ENCODE data around the gene GPC6.
"Not testable (repeated sequence)": the region's sequence is repeated elsewhere in the genome, so short reads cannot be mapped to it uniquely, and the experiment has no call there.

GPC6 gene

DNA sequence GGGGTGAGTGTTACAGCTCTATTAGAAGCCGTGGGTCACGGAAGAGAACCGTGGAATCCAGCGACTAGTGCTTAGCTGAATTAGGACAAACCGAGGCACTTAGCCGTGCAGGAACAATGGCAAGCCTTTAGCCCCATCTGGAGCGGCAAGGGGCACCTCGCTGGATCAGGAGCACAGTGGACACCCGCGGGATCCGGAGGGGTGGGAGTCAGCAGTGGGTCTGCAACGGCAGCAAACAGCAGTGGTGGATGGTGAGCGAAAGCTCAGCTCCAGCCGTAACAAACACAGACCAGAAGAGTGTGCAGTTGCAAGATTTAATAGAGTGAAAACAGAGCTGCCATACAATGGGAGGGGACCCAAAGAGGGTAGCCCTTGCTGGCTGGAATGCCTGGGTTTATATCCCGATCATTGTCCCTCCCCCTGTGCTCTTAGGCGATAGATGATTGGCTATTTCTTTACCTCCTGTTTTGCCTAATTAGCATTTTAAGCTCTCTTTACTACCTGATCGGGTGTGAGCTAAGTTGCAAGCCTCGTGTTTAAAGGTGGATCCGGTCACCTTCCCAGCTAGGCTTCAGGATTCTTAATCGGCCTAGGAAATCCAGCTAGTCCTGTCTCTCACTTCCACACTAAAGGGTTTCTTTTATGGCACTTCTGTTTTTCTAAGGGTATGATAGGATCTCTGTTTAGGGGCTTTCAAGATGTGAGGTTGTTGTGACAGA lies 1076.4 kb downstream of the GPC6 start:
- not testable (repeated sequence) for DNase-seq (ENCODE audit: low spot score)

DNA sequence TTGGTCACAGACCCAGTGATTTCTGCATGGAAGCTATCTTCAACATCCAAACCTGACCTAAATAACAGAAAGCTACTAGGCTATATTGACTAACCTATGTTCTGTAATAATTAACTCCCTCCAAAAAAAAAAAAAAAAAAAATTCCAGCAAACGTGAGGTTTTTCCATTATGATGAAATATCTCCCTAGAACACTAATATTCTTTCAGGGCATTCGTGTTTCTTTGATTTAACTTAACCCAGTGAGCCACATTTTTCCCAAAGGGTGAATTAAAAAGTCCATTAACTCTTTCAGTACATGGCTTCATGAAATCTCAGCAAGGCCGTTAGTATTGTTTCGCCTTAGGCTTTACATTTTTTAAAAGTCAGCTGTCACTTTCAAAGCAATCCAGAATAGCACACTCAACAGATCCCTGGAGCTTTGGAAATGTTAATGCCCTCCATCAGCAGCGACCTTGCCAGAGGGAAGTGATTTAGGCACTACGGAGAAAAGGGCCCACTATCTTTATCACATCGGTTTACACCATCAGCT lies 1077.1 kb downstream of the GPC6 start:
- DNase-seq (ENCODE audit: low spot score) = no peak

GRCh38 chr13:94305033-94305432 lies 1078.4 kb downstream of the GPC6 start:
- no peak for DNase-seq (ENCODE audit: low spot score)

- no peak for DNase-seq (ENCODE audit: low spot score)
Observed at GRCh38 chr13:94305463-94305862, 1078.9 kb downstream of the GPC6 start.

DNA sequence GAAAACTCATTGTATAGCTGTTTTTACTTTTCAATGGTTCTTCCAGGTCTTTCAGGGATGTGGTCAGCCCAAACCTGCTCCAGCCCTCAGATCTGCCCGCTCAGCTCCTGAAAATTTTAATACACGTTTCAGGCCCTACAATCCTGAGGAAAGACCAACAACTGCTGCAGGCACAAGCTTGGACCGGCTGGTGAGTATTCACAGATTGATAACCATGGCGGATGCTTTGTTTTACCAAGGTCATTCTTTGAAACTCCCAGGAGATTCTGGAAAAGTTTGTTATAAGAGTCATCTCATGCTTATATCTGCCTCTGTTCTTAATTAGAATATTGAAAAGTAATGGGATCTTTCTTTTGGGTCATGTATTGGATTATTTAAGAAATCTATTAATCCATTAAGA lies 1079.3 kb downstream of the GPC6 start:
- no peak for DNase-seq (ENCODE audit: low spot score)

GRCh38 chr13:94308832-94309231 lies 1082.2 kb downstream of the GPC6 start:
- DNase-seq (ENCODE audit: low spot score) = no peak

- DNase-seq (ENCODE audit: low spot score) = no peak
Observed at GRCh38 chr13:94309576-94309975, 1083.0 kb downstream of the GPC6 start.

GRCh38 chr13:94309997-94310855 lies 1083.6 kb downstream of the GPC6 start:
- DNase-seq (ENCODE audit: low spot score) = no peak

DNA sequence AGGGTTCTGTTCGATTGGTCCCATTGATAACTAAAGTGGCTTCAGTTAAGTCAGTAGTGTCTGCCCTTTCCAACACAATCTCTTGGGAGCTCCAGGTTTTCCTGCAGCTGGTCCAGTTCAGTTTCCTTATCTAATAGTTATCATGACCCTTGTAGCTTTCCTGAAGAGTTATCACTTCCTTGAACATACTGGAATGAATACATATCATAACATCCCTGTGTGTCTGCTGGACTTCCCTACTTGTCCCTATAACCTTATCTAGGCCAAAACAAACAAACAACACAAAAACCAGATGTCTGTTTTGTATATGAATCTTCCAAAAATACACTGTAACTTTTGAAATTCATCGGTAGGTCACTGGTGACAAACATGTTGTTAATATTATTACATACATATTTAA lies 1085.3 kb downstream of the GPC6 start:
- DNase-seq (ENCODE audit: low spot score) = no peak

DNA sequence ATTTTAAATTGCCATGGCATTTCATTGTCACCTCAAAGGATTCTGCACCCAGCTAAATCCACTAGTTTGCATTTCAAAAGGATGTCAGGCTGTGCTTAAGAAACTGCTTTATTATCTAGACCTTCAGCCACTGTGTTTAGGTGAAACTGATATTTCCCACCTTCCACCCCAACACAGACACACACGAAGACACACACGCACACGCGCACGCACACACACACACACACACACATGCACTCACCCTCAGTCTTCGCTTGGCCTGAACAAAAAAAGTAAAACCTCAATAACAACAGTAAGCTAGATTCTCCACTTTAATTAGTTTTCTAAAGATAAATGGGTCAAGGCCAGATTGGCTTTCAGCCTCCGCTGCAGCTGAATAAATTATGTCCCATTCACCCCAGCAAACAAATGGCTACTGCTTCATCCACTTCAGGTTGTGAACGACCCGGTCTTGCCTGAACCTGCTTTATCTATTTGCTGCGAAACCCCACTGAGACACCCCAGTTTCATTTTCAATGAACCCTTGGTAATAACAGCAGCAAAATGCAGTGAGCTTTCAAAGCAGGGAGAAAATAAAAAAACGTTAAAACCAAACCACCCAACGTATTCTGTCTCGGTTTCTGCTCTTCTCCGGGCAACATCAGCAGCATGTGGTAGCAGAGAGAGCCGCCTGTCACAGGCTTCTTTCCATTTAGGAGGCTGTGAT lies 1086.1 kb downstream of the GPC6 start:
- DNase-seq (ENCODE audit: low spot score) = no peak

- no peak for DNase-seq (ENCODE audit: low spot score)
Observed at GRCh38 chr13:94313321-94313910, 1086.8 kb downstream of the GPC6 start.

- no peak for DNase-seq (ENCODE audit: low spot score)
Observed at GRCh38 chr13:94313926-94314325, 1087.3 kb downstream of the GPC6 start.

DNA sequence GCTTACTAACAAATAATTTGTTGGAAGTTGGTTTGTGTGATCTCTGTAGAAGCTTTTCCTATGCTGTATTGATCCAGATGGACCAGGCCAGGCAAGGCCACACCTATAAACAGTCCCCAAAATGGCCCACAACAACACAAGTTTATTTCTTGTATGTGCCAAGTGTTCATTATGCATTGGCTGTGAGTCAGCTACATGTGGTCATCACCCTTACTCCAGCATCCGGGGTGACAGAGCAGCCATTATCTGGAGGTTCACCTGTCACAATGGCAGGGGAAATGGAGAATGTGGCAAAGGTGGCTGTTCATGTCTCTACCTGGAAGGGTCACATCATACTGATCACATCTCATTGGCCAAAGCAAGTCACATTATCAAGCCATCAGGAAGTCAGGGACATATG lies 1088.6 kb downstream of the GPC6 start:
- DNase-seq (ENCODE audit: low spot score) = no peak

GRCh38 chr13:94317063-94317491 lies 1090.5 kb downstream of the GPC6 start:
- no peak for DNase-seq (ENCODE audit: low spot score)

DNA sequence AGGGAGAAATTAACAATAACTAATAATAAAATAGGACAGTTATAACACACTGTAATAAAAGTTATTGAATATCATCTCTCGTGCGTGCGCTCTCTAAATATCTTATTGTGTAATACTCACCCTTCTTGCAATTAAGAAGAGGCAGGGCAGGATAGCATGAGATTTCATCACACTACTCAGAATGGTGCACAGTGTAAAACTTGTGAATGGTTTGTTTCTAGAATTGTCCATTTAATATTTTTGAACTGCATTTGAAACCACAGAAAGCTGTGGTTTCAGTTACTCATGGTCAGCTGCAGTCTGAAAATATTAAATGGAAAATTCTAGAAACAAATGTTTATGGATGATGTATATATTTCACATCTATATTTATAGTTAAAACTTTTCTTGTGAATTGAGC lies 1091.8 kb downstream of the GPC6 start:
- DNase-seq (ENCODE audit: low spot score) = no peak

DNA sequence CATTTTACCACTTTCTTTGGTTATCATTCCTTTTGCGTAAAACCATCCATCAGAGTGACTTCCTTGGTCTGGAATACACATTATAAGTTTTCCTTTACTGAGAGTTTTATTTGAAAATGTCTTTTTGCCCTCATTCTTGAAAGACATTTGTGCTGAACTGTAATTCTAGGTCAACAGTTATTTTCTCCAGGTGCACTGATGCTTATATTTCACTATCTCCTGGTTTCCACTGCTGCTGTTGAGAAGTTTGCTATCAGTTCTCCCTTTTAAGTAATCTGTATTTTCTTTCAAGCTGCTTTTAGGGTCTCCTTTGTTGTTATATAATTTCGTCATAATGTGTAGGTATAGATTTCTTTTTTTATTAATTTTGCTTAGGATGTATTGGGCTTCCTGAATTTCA lies 1092.9 kb downstream of the GPC6 start:
- no peak for DNase-seq (ENCODE audit: low spot score)

DNA sequence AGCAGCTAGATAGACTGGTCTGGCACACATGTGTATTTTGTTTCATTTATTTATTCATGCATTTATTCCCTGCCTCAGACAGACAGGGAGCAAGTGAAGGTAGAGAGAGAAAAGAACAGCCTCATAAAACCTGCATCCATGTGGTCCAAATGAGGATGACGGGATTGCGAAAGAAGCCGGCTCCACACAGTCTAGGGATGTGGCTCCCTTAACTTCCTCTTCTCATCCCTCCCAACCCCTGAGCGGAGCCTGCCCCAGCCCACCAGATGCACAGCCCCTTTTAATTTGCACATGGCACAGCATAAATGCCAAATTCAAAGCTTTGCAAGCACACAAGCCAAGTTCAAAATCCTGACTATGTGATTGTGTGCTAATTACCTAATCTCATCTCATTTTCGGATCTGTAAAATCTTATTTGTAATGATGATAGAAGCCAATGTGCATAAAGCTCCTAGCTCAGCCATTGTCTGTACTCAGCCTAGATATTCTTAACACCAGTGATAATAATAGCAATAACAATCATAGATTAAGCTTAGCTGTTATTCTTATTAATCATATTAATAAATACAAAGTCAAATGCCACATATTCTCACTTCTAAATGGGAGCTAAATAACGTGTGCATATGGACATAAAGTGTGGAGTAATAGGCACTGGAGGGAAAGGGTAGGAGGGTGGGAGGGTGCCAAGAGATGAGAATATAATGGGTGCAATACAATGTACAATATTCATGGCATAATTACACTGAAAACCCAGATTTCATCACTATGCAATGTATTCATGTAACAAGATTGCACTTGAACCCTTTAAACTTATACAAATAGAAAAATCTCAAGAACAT lies 1096.5 kb downstream of the GPC6 start:
- DNase-seq (ENCODE audit: low spot score) = no peak

DNA sequence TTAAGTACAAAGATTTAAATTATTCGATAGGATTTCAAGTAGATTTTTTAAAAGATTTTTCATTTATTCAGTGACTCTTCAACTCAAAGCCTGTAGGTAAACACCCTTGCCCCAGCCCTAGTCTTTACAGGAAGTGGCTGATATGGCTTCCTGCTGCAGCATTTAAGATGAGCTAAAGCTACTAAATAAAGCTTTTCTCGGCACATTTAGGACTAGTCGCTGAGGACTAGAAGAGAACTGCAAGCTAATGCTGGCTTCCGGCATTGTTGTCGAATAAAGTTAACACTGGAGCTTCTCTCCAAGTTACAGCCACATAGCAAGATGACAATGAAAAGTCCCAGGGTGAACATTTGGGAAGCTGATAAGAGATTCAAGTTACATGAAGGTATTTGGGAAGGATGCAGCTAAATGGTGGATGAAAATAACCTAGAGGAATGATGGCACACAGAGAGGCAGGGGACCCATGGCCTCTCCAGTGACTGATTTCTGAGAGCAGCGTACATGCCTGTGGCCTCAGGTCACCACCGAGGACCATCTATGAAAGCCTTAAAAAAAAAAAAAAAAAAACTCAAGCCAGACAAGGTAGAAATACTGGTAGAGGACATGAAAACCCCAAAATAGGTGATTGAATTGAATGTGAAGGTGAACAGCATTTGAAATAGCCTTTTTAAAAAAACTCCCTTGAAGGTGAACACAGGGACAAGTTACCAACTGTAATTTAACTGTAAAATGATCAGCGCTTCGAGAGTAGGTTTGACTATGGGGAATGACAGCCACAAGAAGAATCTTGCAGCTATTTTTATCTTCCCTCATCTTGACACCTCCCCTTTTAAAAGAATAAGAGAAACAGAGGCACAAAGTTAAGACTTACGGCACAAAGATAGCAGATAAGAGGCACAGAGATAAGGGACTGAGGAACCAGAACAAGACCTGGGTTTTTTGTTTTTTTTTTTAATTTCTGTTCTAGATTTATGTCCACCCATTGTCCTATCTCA lies 1097.5 kb downstream of the GPC6 start:
- peak; percentile 79 for DNase-seq (ENCODE audit: low spot score)

GRCh38 chr13:94324767-94325540 lies 1098.3 kb downstream of the GPC6 start:
- DNase-seq (ENCODE audit: low spot score) = no peak
